Urothelium cell line (cell line): ENCODE data around the gene RPL32.
"Not testable (repeated sequence)": the region's sequence is repeated elsewhere in the genome, so short reads cannot be mapped to it uniquely, and the experiment has no call there.

ENCODE experiments used
- DNase-seq: peaks from one replicate; pipeline ENCODE4 v3.0.0; 2011; ENCODE audit warnings: low spot score, mixed read lengths
- FAIRE-seq: peaks from 2 replicates; lab custom pipeline; 2011; peaks lifted over from hg19 to GRCh38; lab: Jason Lieb, UNC

RPL32 gene

GRCh38 chr3:12868039-12869034, 27.0 kb upstream of the RPL32 start:
- peak; percentile 85 for DNase-seq
- FAIRE-seq = no peak

GRCh38 chr3:12866836-12867235, 25.5 kb upstream of the RPL32 start:
- DNase-seq = no peak
- FAIRE-seq = no peak

GRCh38 chr3:12865271-12865670, 23.9 kb upstream of the RPL32 start:
- DNase-seq (no peak), FAIRE-seq (no peak)

- no peak for DNase-seq
Observed at GRCh38 chr3:12862387-12862786, 21.0 kb upstream of the RPL32 start.

GRCh38 chr3:12861611-12862010, 20.2 kb upstream of the RPL32 start:
- FAIRE-seq (no peak), DNase-seq (no peak)

More at GRCh38 chr3:12862387-12862786, 21.0 kb upstream of the RPL32 start:
- no peak for FAIRE-seq

GRCh38 chr3:12859840-12860239, 18.5 kb upstream of the RPL32 start:
- DNase-seq (no peak), FAIRE-seq (no peak)

GRCh38 chr3:12856626-12857025, 15.3 kb upstream of the RPL32 start:
- DNase-seq = no peak
- FAIRE-seq = no peak

- FAIRE-seq = no peak
- no peak for DNase-seq
Observed at GRCh38 chr3:12854565-12854964, 13.2 kb upstream of the RPL32 start.

GRCh38 chr3:12853847-12854246, 12.5 kb upstream of the RPL32 start:
- not testable (repeated sequence) for DNase-seq, FAIRE-seq

- FAIRE-seq (no peak), DNase-seq (no peak)
Observed at GRCh38 chr3:12852201-12852600, 10.8 kb upstream of the RPL32 start.

GRCh38 chr3:12845811-12846210, 4.4 kb upstream of the RPL32 start:
- FAIRE-seq (no peak), DNase-seq (no peak)

GRCh38 chr3:12842469-12842868, 1.1 kb upstream of the RPL32 start:
- DNase-seq (no peak), FAIRE-seq (no peak)

GRCh38 chr3:12841970-12842328, 584 bp upstream of the RPL32 start:
- FAIRE-seq (no peak), DNase-seq (no peak)

- DNase-seq = peak; percentile 32
- FAIRE-seq = no peak
Observed at GRCh38 chr3:12840591-12841148, 695 bp downstream of the RPL32 start.

- FAIRE-seq, DNase-seq: not testable (repeated sequence)
Observed at GRCh38 chr3:12840148-12840547, 1.2 kb downstream of the RPL32 start.

GRCh38 chr3:12839156-12839946, 2.0 kb downstream of the RPL32 start:
- DNase-seq = no peak
- no peak for FAIRE-seq

GRCh38 chr3:12838179-12838965, 3.0 kb downstream of the RPL32 start:
- DNase-seq (no peak), FAIRE-seq (no peak)

GRCh38 chr3:12837295-12837986, 3.9 kb downstream of the RPL32 start:
- FAIRE-seq = no peak
- no peak for DNase-seq

GRCh38 chr3:12835052-12835665, 6.2 kb downstream of the RPL32 start:
- DNase-seq (no peak), FAIRE-seq (no peak)
